Trophoblast cell (in vitro differentiated cells and primary cell): Measurements from ENCODE around the gene KIAA0232.

Source experiments
- DNase-seq, 2 donors: peaks; one replicate each; pipeline ENCODE4 v3.0.0-alpha.2; 2016
- H2AFZ ChIP-seq: 2 replicates; pipeline ENCODE4 v1.6.1; 2013; ENCODE audit warnings: low read length, moderate library complexity, mild to moderate bottlenecking; ENCODE audit not compliant: insufficient read depth, poor library complexity
- H2AK5ac ChIP-seq: 2 replicates; pipeline ENCODE4 v1.6.1; 2013; ENCODE audit warnings: mild to moderate bottlenecking, low read length
- H2BK120ac ChIP-seq: 2 replicates; pipeline ENCODE4 v1.6.1; 2013; ENCODE audit warnings: low read length, mild to moderate bottlenecking, moderate library complexity; ENCODE audit not compliant: insufficient read depth, poor library complexity
- H2BK12ac ChIP-seq: 2 replicates; pipeline ENCODE4 v1.6.1; 2013; ENCODE audit warnings: mild to moderate bottlenecking, low read length, moderate library complexity
- H2BK5ac ChIP-seq: 2 replicates; pipeline ENCODE4 v1.6.1; 2013; ENCODE audit warnings: low read length, low read depth, moderate library complexity, mild to moderate bottlenecking; ENCODE audit not compliant: poor library complexity
- H3K14ac ChIP-seq: 2 replicates; pipeline ENCODE4 v1.6.1; 2013; ENCODE audit warnings: mild to moderate bottlenecking, low read length
- H3K18ac ChIP-seq: 2 replicates; pipeline ENCODE4 v1.6.1; 2013; ENCODE audit warnings: mild to moderate bottlenecking, low read length
- H3K23ac ChIP-seq: 2 replicates; pipeline ENCODE4 v1.6.1; 2013; ENCODE audit warnings: low read length
- H3K27ac ChIP-seq: 2 replicates; pipeline ENCODE4 v1.5.1; 2013; ENCODE audit warnings: low read depth, mild to moderate bottlenecking, inconsistent platforms, low read length, moderate library complexity
- H3K27me3 ChIP-seq: 2 replicates; pipeline ENCODE4 v1.6.1; 2013; ENCODE audit warnings: inconsistent platforms, mild to moderate bottlenecking, low read length, moderate library complexity; ENCODE audit not compliant: insufficient read depth
- H3K36me3 ChIP-seq, 2 experiments: 1 replicate in 1 of 2; 2 replicates in 1 of 2; pipeline ENCODE4 v1.6.1; 2013; ENCODE audit warnings: low read length in 2 of 2, mild to moderate bottlenecking in 2 of 2, moderate library complexity in 1 of 2; ENCODE audit not compliant: insufficient read depth in 2 of 2, control insufficient read depth in 1 of 2
- H3K4ac ChIP-seq: 2 replicates; pipeline ENCODE4 v1.6.1; 2013; ENCODE audit warnings: low read depth, mild to moderate bottlenecking, low read length, moderate library complexity
- H3K4me1 ChIP-seq, 2 experiments: 1 replicate in 1 of 2; 2 replicates in 1 of 2; pipeline ENCODE4 v1.6.1; 2013; ENCODE audit warnings: low read length in 2 of 2, mild to moderate bottlenecking in 2 of 2, moderate library complexity in 1 of 2; ENCODE audit not compliant: insufficient read depth in 2 of 2, control insufficient read depth in 1 of 2
- H3K4me2 ChIP-seq: 2 replicates; pipeline ENCODE4 v1.6.1; 2013; ENCODE audit warnings: inconsistent platforms, mild to moderate bottlenecking, low read length, moderate library complexity
- H3K4me3 ChIP-seq: 2 replicates; pipeline ENCODE4 v1.5.1; 2013; ENCODE audit warnings: mild to moderate bottlenecking, low read depth, low read length, inconsistent platforms
- H3K79me1 ChIP-seq: one replicate; pipeline ENCODE4 v1.6.1; 2013; ENCODE audit warnings: low read length
- H3K79me2 ChIP-seq: 2 replicates; pipeline ENCODE4 v1.6.1; 2013; ENCODE audit warnings: low read length, mild to moderate bottlenecking; ENCODE audit not compliant: control insufficient read depth, insufficient read depth, poor library complexity
- H3K9ac ChIP-seq: 2 replicates; pipeline ENCODE4 v1.6.1; 2013; ENCODE audit warnings: mild to moderate bottlenecking, low read length
- H3K9me3 ChIP-seq: 2 replicates; pipeline ENCODE4 v1.6.1; 2013; ENCODE audit warnings: low read depth, mild to moderate bottlenecking, control low read depth, inconsistent platforms, low read length; ENCODE audit not compliant: insufficient read depth
- H4K12ac ChIP-seq: 2 replicates; pipeline ENCODE4 v1.6.1; 2013; ENCODE audit warnings: low read depth, mild to moderate bottlenecking, low read length, moderate library complexity
- H4K8ac ChIP-seq: 2 replicates; pipeline ENCODE4 v1.6.1; 2013; ENCODE audit warnings: low read depth, mild to moderate bottlenecking, low read length, moderate library complexity
- H4K91ac ChIP-seq: one replicate; pipeline ENCODE4 v1.6.1; 2013; ENCODE audit warnings: low read depth, mild to moderate bottlenecking, low read length, moderate library complexity
- WGBS: extraction: QIAGEN DNeasy Blood & Tissue Kit; methylation state at CpG from one replicate; pipeline ENCODE4 v1.1.7; 2013; ENCODE audit warnings: missing lambda C conversion rate; ENCODE audit not compliant: insufficient read length, insufficient coverage; ENCODE audit errors: extremely low coverage; 5-methylcytosine and 5-hydroxymethylcytosine counted together

Gene KIAA0232

GRCh38 chr4:6824071-6824470 is 41.5 kb downstream of the KIAA0232 start:
- Histone ChIP-seq H2BK5ac (no peak overlapping the region), H3K27ac (no peak overlapping the region), H3K4ac (no peak overlapping the region), H3K18ac (no peak overlapping the region), H3K4me3 (no peak overlapping the region), H3K4me2 (no peak overlapping the region), H2BK120ac (no peak overlapping the region), H3K14ac (no peak overlapping the region), H3K23ac (no peak overlapping the region), H3K9ac (no peak overlapping the region), H3K36me3 (peaks cover 8 to 14% of the 10 kb centered on the region in 2 experiments), H4K12ac (no peak overlapping the region), H2BK12ac (no peak overlapping the region), H3K9me3 (peaks cover 2% of the 10 kb centered on the region), H3K27me3 (no peaks in the 10 kb centered on the region), H2AK5ac (no peak overlapping the region), H4K8ac (no peak overlapping the region), H4K91ac (no peak overlapping the region), H3K79me2 (no peaks in the 10 kb centered on the region), H3K79me1 (no peaks in the 10 kb centered on the region), H2AFZ (no peak overlapping the region), H3K4me1 (no peaks in the 10 kb centered on the region)
- no peak for DNase-seq
- WGBS, result no CpG with 5 or more reads among the region's 2 CpGs

- no peak overlapping the region for H2BK5ac ChIP-seq
These were observed 42.4 kb downstream of the KIAA0232 start for GRCh38 chr4:6824772-6825402.

GRCh38 chr4:6825403-6825802 is 42.9 kb downstream of the KIAA0232 start:
- Histone ChIP-seq H4K91ac (no peak overlapping the region), H4K12ac (no peak overlapping the region), H3K27ac (no peak overlapping the region), H2BK5ac (no peak overlapping the region), H3K4me2 (no peak overlapping the region), H2AK5ac (no peak overlapping the region), H3K79me1 (no peaks in the 10 kb centered on the region), H3K36me3 (peaks cover 8 to 19% of the 10 kb centered on the region in 2 experiments), H3K4me1 (no peaks in the 10 kb centered on the region), H3K4ac (no peak overlapping the region), H2BK12ac (no peak overlapping the region), H2BK120ac (no peak overlapping the region), H4K8ac (no peak overlapping the region), H3K9me3 (peaks cover 2% of the 10 kb centered on the region), H3K18ac (no peak overlapping the region), H3K9ac (no peak overlapping the region), H3K27me3 (no peaks in the 10 kb centered on the region), H3K79me2 (no peaks in the 10 kb centered on the region), H3K14ac (no peak overlapping the region), H3K4me3 (no peak overlapping the region), H3K23ac (no peak overlapping the region), H2AFZ (no peak overlapping the region)
- DNase-seq, result no peak
- no CpG with 5 or more reads among the region's 6 CpGs for WGBS

More at GRCh38 chr4:6824772-6825402, 42.4 kb downstream of the KIAA0232 start:
- Histone ChIP-seq H2AK5ac (no peak overlapping the region), H3K27ac (no peak overlapping the region), H3K9ac (no peak overlapping the region), H2BK120ac (no peak overlapping the region), H4K8ac (no peak overlapping the region), H3K79me2 (no peaks in the 10 kb centered on the region), H3K9me3 (peaks cover 2% of the 10 kb centered on the region), H3K4me1 (no peaks in the 10 kb centered on the region), H3K23ac (no peak overlapping the region), H4K12ac (no peak overlapping the region), H4K91ac (no peak overlapping the region), H2BK12ac (no peak overlapping the region), H3K27me3 (no peaks in the 10 kb centered on the region), H2AFZ (no peak overlapping the region), H3K18ac (no peak overlapping the region), H3K4ac (no peak overlapping the region), H3K4me2 (no peak overlapping the region), H3K36me3 (peaks cover 8 to 19% of the 10 kb centered on the region in 2 experiments), H3K4me3 (no peak overlapping the region), H3K79me1 (no peaks in the 10 kb centered on the region), H3K14ac (no peak overlapping the region)
- no CpG with 5 or more reads among the region's 5 CpGs for WGBS
- no peak for DNase-seq

DNA sequence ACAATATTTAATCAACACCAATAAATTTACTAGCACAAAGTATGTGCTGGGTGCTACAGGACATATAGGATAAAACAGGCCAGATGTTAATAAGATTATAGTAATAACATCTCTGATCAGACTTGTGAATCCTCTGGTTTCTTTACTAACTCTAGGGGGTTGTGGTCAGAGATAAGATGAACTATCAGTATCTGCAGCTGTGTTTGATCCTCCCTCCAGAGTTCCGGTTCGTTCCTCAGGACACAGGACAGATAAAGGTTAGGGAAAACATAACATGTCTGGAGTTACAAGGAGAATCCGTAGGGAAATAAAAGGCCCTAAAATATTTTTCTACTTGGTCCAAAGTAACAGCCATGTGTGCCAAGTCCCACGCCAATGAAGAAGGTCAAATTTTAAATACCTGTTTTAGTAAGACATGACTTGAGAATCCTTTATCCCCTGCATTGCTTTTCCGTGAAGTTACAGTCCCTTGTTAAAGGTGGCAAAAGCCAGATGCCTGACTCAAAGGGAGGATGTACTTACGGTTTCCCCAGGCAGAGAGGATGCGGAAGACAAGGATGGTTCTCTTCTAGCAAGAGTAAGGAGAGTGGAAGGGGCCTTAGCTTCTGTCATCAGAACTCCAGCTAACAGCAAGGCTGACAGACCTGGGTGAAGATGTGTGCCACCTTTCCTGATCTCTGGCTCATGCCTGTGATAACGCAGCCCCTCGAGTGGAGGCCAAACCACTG is 44.4 kb downstream of the KIAA0232 start:
- no peak overlapping the region for H4K8ac ChIP-seq
- H3K79me2 ChIP-seq, result no peaks in the 10 kb centered on the region
- H2AFZ ChIP-seq, result no peak overlapping the region
- H3K14ac ChIP-seq, result no peak overlapping the region
- no peaks in the 10 kb centered on the region for H3K79me1 ChIP-seq
- DNase-seq, result no peak
- peaks cover 10 to 26% of the 10 kb centered on the region in 2 experiments for H3K36me3 ChIP-seq
- H2AK5ac ChIP-seq, result no peak overlapping the region
- no peak overlapping the region for H3K4me2 ChIP-seq
- H3K9me3 ChIP-seq, result no peaks in the 10 kb centered on the region
- no peak overlapping the region for H4K12ac ChIP-seq
- H3K23ac ChIP-seq, result no peak overlapping the region
- no peak overlapping the region for H3K4me3 ChIP-seq
- no peak overlapping the region for H4K91ac ChIP-seq
- H2BK5ac ChIP-seq, result no peak overlapping the region
- H3K9ac ChIP-seq, result no peak overlapping the region
- no peak overlapping the region for H2BK120ac ChIP-seq
- no peak overlapping the region for H3K18ac ChIP-seq
- H3K4me1 ChIP-seq, result no peaks in the 10 kb centered on the region
- no peak overlapping the region for H2BK12ac ChIP-seq
- WGBS, result no CpG with 5 or more reads among the region's 9 CpGs
- no peak overlapping the region for H3K4ac ChIP-seq
- H3K27ac ChIP-seq, result no peak overlapping the region
- H3K27me3 ChIP-seq, result no peaks in the 10 kb centered on the region
